ENCODE data around the gene TYK2. TPM values are rescaled to one million over a fixed set of nuclear protein-coding genes. Genes with fewer than 3 reads are reported as not detected.

The TYK2 gene
- total and polyA plus RNA-seq, 2 of the 13 experiments (the other 11 are each of a cell fraction or from before 2014, with no cell fraction given): 38.8 to 60.1 TPM

GRCh38 chr19:10380313-10381102, at the start of gene TYK2 (continued):
- 0 out of 2 replicates have a peak, but pooled peaks have one; percentile 13 for TF ChIP-seq ZNF44 (CRISPR knock-in tag; IDR thresholded peaks at IDR 0.05)
- no peak for TF ChIP-seq MZF1 (CRISPR knock-in tag; IDR thresholded peaks at IDR 0.05; ENCODE audit: borderline replicate concordance)
- TF ChIP-seq CC2D1A (CRISPR knock-in tag; IDR thresholded peaks at IDR 0.05): no peak
- TF ChIP-seq MAF1 (CRISPR knock-in tag; IDR thresholded peaks at IDR 0.05; ENCODE audit: borderline replicate concordance): no peak
- peak; percentile 73 for TF ChIP-seq MYPOP (CRISPR knock-in tag; IDR thresholded peaks at IDR 0.05)
- TF ChIP-seq ZNF30 (CRISPR knock-in tag; IDR thresholded peaks at IDR 0.05): no peak
- peak; percentile 66 for TF ChIP-seq KDM5A (IDR thresholded peaks at IDR 0.05; ENCODE audit: borderline replicate concordance, low read length)
- TF ChIP-seq POLR2AphosphoS5 (IDR thresholded peaks at IDR 0.05; ENCODE audit: low read depth, low read length): peak; percentile 84
- no peak for TF ChIP-seq ZNF484 (CRISPR knock-in tag; IDR thresholded peaks at IDR 0.05; ENCODE audit: borderline replicate concordance, low read depth)
- TF ChIP-seq FOXM1 (CRISPR knock-in tag; IDR thresholded peaks at IDR 0.05): no peak
- no peak for TF ChIP-seq ZFP36L2 (CRISPR knock-in tag; IDR thresholded peaks at IDR 0.05)
- no peak for TF ChIP-seq ZNF138 (CRISPR knock-in tag; IDR thresholded peaks at IDR 0.05; ENCODE audit: low read depth)
- no peak for TF ChIP-seq SP1 (IDR thresholded peaks at IDR 0.05)
- TF ChIP-seq SP1 (CRISPR knock-in tag; IDR thresholded peaks at IDR 0.05): peak; percentile 82
- peak; percentile 53; the same call in 1 of the 2 replicates for TF ChIP-seq ZNF121 (CRISPR knock-in tag; IDR thresholded peaks at IDR 0.05)
- TF ChIP-seq HOXA7 (CRISPR knock-in tag; IDR thresholded peaks at IDR 0.05): no peak
- TF ChIP-seq SOX5 (CRISPR knock-in tag; IDR thresholded peaks at IDR 0.05; ENCODE audit: borderline replicate concordance): no peak
- peak; percentile 23; the same call in 1 of the 2 replicates for TF ChIP-seq ZNF546 (CRISPR knock-in tag; conservative IDR thresholded peaks at IDR 0.05)
- no peak; the same call in 1 of the 2 replicates for TF ChIP-seq ARHGAP35 (CRISPR knock-in tag; IDR thresholded peaks at IDR 0.05; ENCODE audit: borderline replicate concordance)
- TF ChIP-seq, protein P1, sequence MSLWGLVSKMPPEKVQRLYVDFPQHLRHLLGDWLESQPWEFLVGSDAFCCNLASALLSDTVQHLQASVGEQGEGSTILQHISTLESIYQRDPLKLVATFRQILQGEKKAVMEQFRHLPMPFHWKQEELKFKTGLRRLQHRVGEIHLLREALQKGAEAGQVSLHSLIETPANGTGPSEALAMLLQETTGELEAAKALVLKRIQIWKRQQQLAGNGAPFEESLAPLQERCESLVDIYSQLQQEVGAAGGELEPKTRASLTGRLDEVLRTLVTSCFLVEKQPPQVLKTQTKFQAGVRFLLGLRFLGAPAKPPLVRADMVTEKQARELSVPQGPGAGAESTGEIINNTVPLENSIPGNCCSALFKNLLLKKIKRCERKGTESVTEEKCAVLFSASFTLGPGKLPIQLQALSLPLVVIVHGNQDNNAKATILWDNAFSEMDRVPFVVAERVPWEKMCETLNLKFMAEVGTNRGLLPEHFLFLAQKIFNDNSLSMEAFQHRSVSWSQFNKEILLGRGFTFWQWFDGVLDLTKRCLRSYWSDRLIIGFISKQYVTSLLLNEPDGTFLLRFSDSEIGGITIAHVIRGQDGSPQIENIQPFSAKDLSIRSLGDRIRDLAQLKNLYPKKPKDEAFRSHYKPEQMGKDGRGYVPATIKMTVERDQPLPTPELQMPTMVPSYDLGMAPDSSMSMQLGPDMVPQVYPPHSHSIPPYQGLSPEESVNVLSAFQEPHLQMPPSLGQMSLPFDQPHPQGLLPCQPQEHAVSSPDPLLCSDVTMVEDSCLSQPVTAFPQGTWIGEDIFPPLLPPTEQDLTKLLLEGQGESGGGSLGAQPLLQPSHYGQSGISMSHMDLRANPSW (CRISPR knock-in tag; IDR thresholded peaks at IDR 0.05; ENCODE audit: borderline replicate concordance): no peak
- TF ChIP-seq ZNF264 (CRISPR knock-in tag; IDR thresholded peaks at IDR 0.05): 0 out of 2 replicates have a peak, but pooled peaks have one; percentile 83
- no peak for TF ChIP-seq TFE3 (CRISPR knock-in tag; IDR thresholded peaks at IDR 0.05)
- peak; percentile 46; the same call in 1 of the 2 replicates for TF ChIP-seq SALL2 (CRISPR knock-in tag; IDR thresholded peaks at IDR 0.05)
- TF ChIP-seq, protein P2, sequence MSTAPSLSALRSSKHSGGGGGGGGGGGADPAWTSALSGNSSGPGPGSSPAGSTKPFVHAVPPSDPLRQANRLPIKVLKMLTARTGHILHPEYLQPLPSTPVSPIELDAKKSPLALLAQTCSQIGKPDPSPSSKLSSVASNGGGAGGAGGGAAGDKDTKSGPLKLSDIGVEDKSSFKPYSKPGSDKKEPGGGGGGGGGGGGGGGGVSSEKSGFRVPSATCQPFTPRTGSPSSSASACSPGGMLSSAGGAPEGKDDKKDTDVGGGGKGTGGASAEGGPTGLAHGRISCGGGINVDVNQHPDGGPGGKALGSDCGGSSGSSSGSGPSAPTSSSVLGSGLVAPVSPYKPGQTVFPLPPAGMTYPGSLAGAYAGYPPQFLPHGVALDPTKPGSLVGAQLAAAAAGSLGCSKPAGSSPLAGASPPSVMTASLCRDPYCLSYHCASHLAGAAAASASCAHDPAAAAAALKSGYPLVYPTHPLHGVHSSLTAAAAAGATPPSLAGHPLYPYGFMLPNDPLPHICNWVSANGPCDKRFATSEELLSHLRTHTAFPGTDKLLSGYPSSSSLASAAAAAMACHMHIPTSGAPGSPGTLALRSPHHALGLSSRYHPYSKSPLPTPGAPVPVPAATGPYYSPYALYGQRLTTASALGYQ (CRISPR knock-in tag; IDR thresholded peaks at IDR 0.05): no peak
